ENCODE measurements around the gene CHST7. TPM values are rescaled to one million over a fixed set of nuclear protein-coding genes. Genes with fewer than 3 reads are reported as not detected.

The CHST7 gene
- total and polyA plus RNA-seq, 10 of the 15 experiments (the other 5 are each of a cell fraction or from before 2014, with no cell fraction given): 0.58 to 11.0 (median 5.4) TPM

DNA sequence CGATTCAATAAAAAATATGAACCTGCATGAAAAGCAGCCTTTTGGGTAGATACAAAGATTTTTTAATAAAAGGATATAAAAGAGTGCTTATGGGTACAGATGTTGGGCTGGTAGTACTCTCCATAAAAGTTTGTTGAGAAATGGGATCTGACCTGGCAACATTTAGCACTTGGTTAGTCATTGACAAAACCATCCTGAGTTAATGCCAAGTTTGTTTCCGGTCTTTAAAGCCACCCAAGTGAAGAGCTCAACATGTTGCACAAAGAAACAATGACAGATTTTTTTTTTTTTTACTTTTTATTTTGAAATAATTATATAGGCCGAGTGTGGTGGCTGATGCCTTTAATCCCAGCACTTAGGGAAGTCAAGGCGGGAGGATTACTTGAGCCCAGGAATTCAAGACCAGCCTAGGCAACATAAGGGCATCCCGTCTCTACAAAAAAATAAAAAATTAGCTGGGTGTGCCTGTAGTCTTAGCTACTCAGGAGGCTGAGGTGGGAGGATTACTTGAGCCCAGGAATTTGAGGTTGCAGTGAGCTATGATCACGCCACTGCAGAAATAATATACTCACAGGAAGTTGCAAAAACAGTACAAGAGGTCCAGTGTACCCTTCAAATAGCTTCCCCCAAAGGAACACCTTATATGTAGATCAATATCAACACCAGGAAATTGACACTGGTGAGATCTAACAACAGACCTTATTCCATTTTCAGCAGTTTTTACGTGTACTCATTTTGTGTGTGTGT, 16.6 kb downstream of the CHST7 start (continued):
- no peak for TF ChIP-seq RCOR1 (conservative IDR thresholded peaks at IDR 0.05; ENCODE audit: low read depth, low read length)
- TF ChIP-seq, protein P1, sequence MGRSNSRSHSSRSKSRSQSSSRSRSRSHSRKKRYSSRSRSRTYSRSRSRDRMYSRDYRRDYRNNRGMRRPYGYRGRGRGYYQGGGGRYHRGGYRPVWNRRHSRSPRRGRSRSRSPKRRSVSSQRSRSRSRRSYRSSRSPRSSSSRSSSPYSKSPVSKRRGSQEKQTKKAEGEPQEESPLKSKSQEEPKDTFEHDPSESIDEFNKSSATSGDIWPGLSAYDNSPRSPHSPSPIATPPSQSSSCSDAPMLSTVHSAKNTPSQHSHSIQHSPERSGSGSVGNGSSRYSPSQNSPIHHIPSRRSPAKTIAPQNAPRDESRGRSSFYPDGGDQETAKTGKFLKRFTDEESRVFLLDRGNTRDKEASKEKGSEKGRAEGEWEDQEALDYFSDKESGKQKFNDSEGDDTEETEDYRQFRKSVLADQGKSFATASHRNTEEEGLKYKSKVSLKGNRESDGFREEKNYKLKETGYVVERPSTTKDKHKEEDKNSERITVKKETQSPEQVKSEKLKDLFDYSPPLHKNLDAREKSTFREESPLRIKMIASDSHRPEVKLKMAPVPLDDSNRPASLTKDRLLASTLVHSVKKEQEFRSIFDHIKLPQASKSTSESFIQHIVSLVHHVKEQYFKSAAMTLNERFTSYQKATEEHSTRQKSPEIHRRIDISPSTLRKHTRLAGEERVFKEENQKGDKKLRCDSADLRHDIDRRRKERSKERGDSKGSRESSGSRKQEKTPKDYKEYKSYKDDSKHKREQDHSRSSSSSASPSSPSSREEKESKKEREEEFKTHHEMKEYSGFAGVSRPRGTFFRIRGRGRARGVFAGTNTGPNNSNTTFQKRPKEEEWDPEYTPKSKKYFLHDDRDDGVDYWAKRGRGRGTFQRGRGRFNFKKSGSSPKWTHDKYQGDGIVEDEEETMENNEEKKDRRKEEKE (IDR thresholded peaks at IDR 0.05): no peak
- no peak for TF ChIP-seq RFX5 (IDR thresholded peaks at IDR 0.05; ENCODE audit: low read depth, low read length)

DNA sequence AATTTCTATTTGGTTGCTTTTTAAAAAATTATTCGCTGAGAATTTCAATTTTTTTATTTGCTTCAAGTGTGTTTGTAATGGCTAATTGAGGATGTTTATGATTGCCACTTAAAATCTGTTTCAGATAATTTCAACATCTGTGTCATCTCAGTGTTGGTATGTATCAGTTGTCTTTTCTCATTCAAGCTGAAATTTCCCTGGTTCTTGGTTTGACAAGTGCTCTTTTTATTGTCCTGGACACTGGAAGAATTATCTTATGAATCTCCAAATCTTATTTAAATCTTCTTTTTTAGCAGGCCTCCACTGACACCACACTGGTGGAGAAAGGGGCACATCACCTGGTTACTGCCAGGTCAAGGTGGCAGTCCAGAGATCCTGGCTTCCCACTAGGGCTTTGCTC, 21.5 kb downstream of the CHST7 start:
- ATAC-seq: no peak
- Histone ChIP-seq H3K4me3 (no peak overlapping the region), H3K4me2 (ENCODE audit: control insufficient read depth, insufficient read depth) (no peak overlapping the region), H3K27ac (ENCODE audit: control insufficient read depth, insufficient read depth) (no peak overlapping the region), H3K36me3 (ENCODE audit: control insufficient read depth in 2 of 2, insufficient read depth in 2 of 2, low read length in 1 of 2) (no peaks in the 10 kb centered on the region), H2AFZ (ENCODE audit: control insufficient read depth, low read depth, low read length) (no peak overlapping the region), H3K9me3 (replicated peaks; ENCODE audit: control insufficient read depth, insufficient read depth, low read length) (no peaks in the 10 kb centered on the region), H3K79me2 (ENCODE audit: control insufficient read depth, insufficient read depth, low read length) (no peaks in the 10 kb centered on the region; the same call in none of the 2 replicates), H4K20me1 (ENCODE audit: control insufficient read depth, insufficient read depth) (no peaks in the 10 kb centered on the region), H3K9ac (ENCODE audit: control insufficient read depth, insufficient read depth, low read length) (no peak overlapping the region), H3K4me1 (ENCODE audit: control insufficient read depth, insufficient read depth, low read length) (peaks cover 7% of the 10 kb centered on the region), H3K27me3 (replicated peaks in 1 of 2; ENCODE audit: control insufficient read depth in 2 of 2, insufficient read depth in 2 of 2, low read length in 1 of 2) (no peaks in the 10 kb centered on the region)
- in situ Hi-C loops (cut with MboI) (no loop called here), intact Hi-C loops (cut with micrococcal nuclease; ENCODE audit: unreplicated experiment) (no loop called here)
- WGBS (ENCODE audit: insufficient coverage, insufficient replicate concordance, low lambda C conversion rate, missing lambda C conversion rate): 60% methylated on average over 1 of the region's 1 CpG
- no peak for FAIRE-seq
- ChIA-PET RAD21 (ENCODE audit: unreplicated experiment) (no interaction called here), SMC1A (ENCODE audit: uncharacterized antibody, unreplicated experiment) (interaction anchor here (0.6 to 1.0 kb wide), 3 partner anchors 27 to 121 kb away, joined by 3 to 4 read pairs (median 3); no protein-coding TSS in a partner anchor), POLR2A (no interaction called here), CTCF (interaction anchor here (0.8 kb wide), 1 partner anchor 19 kb away, joined by 3 read pairs; no protein-coding TSS in a partner anchor)
- no TSS peak for BruUV-seq (replicated peaks)
- no peak for TF ChIP-seq NBN (IDR thresholded peaks at IDR 0.05)
- no peak for TF ChIP-seq PAX5 (IDR thresholded peaks at IDR 0.05; ENCODE audit: borderline replicate concordance, low read depth, low read length)
- TF ChIP-seq LARP7 (IDR thresholded peaks at IDR 0.05): no peak
- no peak for TF ChIP-seq EED (IDR thresholded peaks at IDR 0.05; ENCODE audit: low read depth)
- TF ChIP-seq CBFB (IDR thresholded peaks at IDR 0.05; ENCODE audit: low read depth): no peak
- DNase-seq (ENCODE audit: low read depth, low spot score): no peak

Measured in GM12878 (cell line).